ENCODE data around the gene TEX44. TPM values are rescaled to one million over a fixed set of nuclear protein-coding genes. Genes with fewer than 3 reads are reported as not detected.
A peak's percentile ranks its signal among the peaks of the same experiment; 100 is the strongest.
"Not testable (repeated sequence)": the region's sequence is repeated elsewhere in the genome, so short reads cannot be mapped to it uniquely, and the experiment has no call there.

Gene TEX44
- polyA plus RNA-seq, 3 donors = not detected

- DNase-seq (ENCODE audit: extremely low read depth in 1 of 11, low read depth in 9 of 11, low spot score in 4 of 11) = no peak
These were observed 24.4 kb upstream of the TEX44 start for GRCh38 chr2:231568098-231568784.

- no peak for DNase-seq (ENCODE audit: extremely low read depth in 1 of 11, low read depth in 9 of 11, low spot score in 4 of 11)
These were observed 23.8 kb upstream of the TEX44 start for GRCh38 chr2:231568785-231569435.

GRCh38 chr2:231570915-231571314, 21.7 kb upstream of the TEX44 start:
- not testable (repeated sequence) for DNase-seq (ENCODE audit: extremely low read depth in 1 of 11, low read depth in 9 of 11, low spot score in 4 of 11)

- peak in 1 of 11 donors; percentile 8 for DNase-seq (ENCODE audit: extremely low read depth in 1 of 11, low read depth in 9 of 11, low spot score in 4 of 11)
These were observed 20.9 kb upstream of the TEX44 start for GRCh38 chr2:231571661-231572191.

GRCh38 chr2:231573096-231573495, 19.6 kb upstream of the TEX44 start:
- DNase-seq (ENCODE audit: extremely low read depth in 1 of 11, low read depth in 9 of 11, low spot score in 4 of 11) = no peak

- no peak for DNase-seq (ENCODE audit: extremely low read depth in 1 of 11, low read depth in 9 of 11, low spot score in 4 of 11)
These were observed 18.8 kb upstream of the TEX44 start for GRCh38 chr2:231573698-231574421.

- DNase-seq (ENCODE audit: extremely low read depth in 1 of 11, low read depth in 9 of 11, low spot score in 4 of 11) = no peak
These were observed 16.9 kb upstream of the TEX44 start for GRCh38 chr2:231575612-231576256.

- DNase-seq (ENCODE audit: extremely low read depth in 1 of 11, low read depth in 9 of 11, low spot score in 4 of 11) = no peak
These were observed 16.2 kb upstream of the TEX44 start for GRCh38 chr2:231576465-231576864.

GRCh38 chr2:231578655-231579054, 14.0 kb upstream of the TEX44 start:
- not testable (repeated sequence) for DNase-seq (ENCODE audit: extremely low read depth in 1 of 11, low read depth in 9 of 11, low spot score in 4 of 11)

GRCh38 chr2:231579560-231579959, 13.1 kb upstream of the TEX44 start:
- DNase-seq (ENCODE audit: extremely low read depth in 1 of 11, low read depth in 9 of 11, low spot score in 4 of 11) = no peak

- no peak for DNase-seq (ENCODE audit: extremely low read depth in 1 of 11, low read depth in 9 of 11, low spot score in 4 of 11)
These were observed 11.3 kb upstream of the TEX44 start for GRCh38 chr2:231581328-231581727.

- DNase-seq (ENCODE audit: extremely low read depth in 1 of 11, low read depth in 9 of 11, low spot score in 4 of 11) = no peak
These were observed 8.7 kb upstream of the TEX44 start for GRCh38 chr2:231583982-231584381.

GRCh38 chr2:231587744-231588143, 4.9 kb upstream of the TEX44 start:
- DNase-seq (ENCODE audit: extremely low read depth in 1 of 11, low read depth in 9 of 11, low spot score in 4 of 11) = not testable (repeated sequence)

- DNase-seq (ENCODE audit: extremely low read depth in 1 of 11, low read depth in 9 of 11, low spot score in 4 of 11) = no peak
These were observed 3.0 kb upstream of the TEX44 start for GRCh38 chr2:231589656-231590055.

- DNase-seq (ENCODE audit: extremely low read depth in 1 of 11, low read depth in 9 of 11, low spot score in 4 of 11) = no peak
These were observed 2.0 kb upstream of the TEX44 start for GRCh38 chr2:231590614-231591013.

- no peak for DNase-seq (ENCODE audit: extremely low read depth in 1 of 11, low read depth in 9 of 11, low spot score in 4 of 11)
These were observed 1.0 kb downstream of the TEX44 start for GRCh38 chr2:231593666-231594065.

GRCh38 chr2:231597014-231597611, 4.4 kb downstream of the TEX44 start:
- DNase-seq (ENCODE audit: extremely low read depth in 1 of 11, low read depth in 9 of 11, low spot score in 4 of 11) = no peak

- DNase-seq (ENCODE audit: extremely low read depth in 1 of 11, low read depth in 9 of 11, low spot score in 4 of 11) = no peak
These were observed 5.0 kb downstream of the TEX44 start for GRCh38 chr2:231597627-231598026.
